ENCODE results near the gene WDR70.

The WDR70 gene

DNA sequence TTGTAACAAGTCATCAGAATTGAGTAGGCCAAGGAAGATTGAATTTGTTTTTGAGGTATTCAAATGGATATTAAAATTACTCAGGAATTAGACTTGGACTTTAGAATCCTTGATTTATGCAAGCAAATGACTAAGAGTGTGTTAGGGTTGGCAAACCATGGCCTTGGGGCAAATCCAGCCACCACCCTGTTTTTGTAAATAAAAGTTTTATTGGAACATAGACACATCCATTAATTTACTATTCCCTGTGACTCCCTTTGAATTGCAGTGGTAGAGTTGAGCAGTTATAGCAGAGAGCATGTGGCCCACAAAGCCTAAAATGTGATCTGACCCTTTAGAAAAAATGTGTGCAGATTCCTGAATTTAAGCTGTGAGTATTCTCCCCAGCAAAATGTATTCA, 115.6 kb downstream of the WDR70 start:
- no peak for DNase-seq (ENCODE audit: low spot score)
- H3K27ac ChIP-seq: no peak overlapping the region
- TF ChIP-seq, protein P1, sequence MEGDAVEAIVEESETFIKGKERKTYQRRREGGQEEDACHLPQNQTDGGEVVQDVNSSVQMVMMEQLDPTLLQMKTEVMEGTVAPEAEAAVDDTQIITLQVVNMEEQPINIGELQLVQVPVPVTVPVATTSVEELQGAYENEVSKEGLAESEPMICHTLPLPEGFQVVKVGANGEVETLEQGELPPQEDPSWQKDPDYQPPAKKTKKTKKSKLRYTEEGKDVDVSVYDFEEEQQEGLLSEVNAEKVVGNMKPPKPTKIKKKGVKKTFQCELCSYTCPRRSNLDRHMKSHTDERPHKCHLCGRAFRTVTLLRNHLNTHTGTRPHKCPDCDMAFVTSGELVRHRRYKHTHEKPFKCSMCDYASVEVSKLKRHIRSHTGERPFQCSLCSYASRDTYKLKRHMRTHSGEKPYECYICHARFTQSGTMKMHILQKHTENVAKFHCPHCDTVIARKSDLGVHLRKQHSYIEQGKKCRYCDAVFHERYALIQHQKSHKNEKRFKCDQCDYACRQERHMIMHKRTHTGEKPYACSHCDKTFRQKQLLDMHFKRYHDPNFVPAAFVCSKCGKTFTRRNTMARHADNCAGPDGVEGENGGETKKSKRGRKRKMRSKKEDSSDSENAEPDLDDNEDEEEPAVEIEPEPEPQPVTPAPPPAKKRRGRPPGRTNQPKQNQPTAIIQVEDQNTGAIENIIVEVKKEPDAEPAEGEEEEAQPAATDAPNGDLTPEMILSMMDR (IDR thresholded peaks at IDR 0.05): no peak
- H3K4me3 ChIP-seq: no peak overlapping the region

- H3K4me3 ChIP-seq: no peak overlapping the region
- no peak for DNase-seq (ENCODE audit: low spot score)
- H3K27ac ChIP-seq: no peak overlapping the region
- TF ChIP-seq, protein P1 (IDR thresholded peaks at IDR 0.05): no peak
Measured at GRCh38 chr5:37495210-37495609, 116.1 kb downstream of the WDR70 start.

- no peak for DNase-seq (ENCODE audit: low spot score)
- Histone ChIP-seq H3K27ac (no peak overlapping the region), H3K4me3 (no peak overlapping the region)
- TF ChIP-seq, protein P1 (IDR thresholded peaks at IDR 0.05): no peak
Measured at GRCh38 chr5:37495668-37496347, 116.7 kb downstream of the WDR70 start.

DNA sequence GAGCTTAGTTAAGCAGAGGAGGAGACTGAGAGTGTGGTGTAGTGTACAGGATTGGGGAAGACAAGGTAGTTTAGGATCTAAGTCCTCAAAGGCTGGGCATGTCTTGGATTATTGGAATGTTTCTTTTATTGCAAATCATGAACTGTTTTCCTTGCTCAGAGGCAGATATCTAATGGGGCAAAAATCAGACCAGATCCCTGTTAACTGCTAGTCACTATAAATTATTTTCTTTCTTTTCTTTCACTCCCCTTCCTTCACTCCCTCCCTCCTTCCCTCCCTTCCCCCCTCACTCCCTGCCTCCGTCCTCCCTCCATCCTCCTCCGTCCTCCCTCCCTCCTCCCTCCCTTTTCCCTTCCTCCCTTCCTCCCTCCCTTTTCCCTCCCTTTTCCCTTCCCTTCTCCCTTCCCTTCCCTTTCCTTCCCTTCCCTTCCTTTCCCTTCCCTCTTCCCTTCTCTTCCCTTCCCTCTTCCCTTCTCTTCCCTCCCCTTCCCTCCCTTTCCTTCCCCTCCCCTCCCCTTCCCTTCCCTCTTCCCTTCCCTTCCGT, 117.9 kb downstream of the WDR70 start:
- DNase-seq (ENCODE audit: low spot score): no peak
- TF ChIP-seq, protein P1 (IDR thresholded peaks at IDR 0.05): no peak
- Histone ChIP-seq H3K27ac (no peak overlapping the region), H3K4me3 (no peak overlapping the region)

DNA sequence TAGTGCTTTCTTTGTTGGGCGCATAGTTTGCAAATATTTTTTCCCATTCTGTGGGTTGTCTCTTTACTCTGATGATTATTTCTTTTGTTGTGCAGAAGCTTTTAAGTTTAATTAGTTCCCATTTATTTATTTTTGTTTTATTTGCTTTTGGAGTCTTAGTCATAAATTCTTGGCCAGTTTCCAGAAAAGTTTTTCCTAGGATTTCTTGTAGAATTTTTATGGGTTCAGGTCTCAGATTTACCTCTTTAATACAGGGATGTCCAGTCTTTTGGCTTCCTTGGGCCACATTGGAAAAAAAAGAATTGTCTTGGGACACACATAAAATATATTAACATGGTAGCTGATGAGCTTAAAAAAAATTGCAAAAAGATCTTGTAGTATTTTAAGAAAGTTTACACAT, 122.0 kb downstream of the WDR70 start:
- TF ChIP-seq, protein P1 (IDR thresholded peaks at IDR 0.05): no peak

DNA sequence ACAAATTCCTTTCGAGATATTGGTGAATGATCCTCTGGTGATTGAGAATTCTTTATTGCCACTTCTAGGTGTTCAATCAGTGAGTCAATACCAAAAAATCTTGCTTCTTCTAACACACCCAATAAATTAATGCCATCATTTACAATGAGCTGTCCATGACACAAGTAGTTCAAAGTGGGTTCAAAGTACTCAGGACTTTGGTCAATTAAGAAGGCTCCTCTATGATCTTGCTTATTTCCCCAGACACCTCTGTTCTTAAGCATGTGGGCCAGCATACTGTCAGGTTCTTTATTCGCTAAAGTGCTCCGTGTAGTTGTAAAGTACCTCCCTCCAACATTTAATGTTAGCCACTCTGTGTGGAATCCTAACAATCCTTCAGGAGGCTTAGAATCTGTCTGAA, 127.1 kb downstream of the WDR70 start:
- DNase-seq (ENCODE audit: low spot score): no peak
- TF ChIP-seq, protein P1 (IDR thresholded peaks at IDR 0.05): no peak
- Histone ChIP-seq H3K4me3 (no peak overlapping the region), H3K27ac (no peak overlapping the region)

More for the DNA sequence above, 122.0 kb downstream of the WDR70 start:
- no peak overlapping the region for H3K27ac ChIP-seq
- DNase-seq (ENCODE audit: low spot score): no peak
- no peak overlapping the region for H3K4me3 ChIP-seq

- H3K4me3 ChIP-seq: no peak overlapping the region
- H3K27ac ChIP-seq: no peak overlapping the region
- TF ChIP-seq, protein P1 (IDR thresholded peaks at IDR 0.05): no peak
- no peak for DNase-seq (ENCODE audit: low spot score)
Measured at GRCh38 chr5:37506722-37507121, 127.6 kb downstream of the WDR70 start.

Data from coronary artery (tissue), 2 donors.